Uterus (tissue), 4 donors: ENCODE results near the gene CHST3. TPM values are rescaled to one million over a fixed set of nuclear protein-coding genes. Genes with fewer than 3 reads are reported as not detected.
A peak's percentile ranks its signal among the peaks of the same experiment; 100 is the strongest.
"Not testable (repeated sequence)": the region's sequence is repeated elsewhere in the genome, so short reads cannot be mapped to it uniquely, and the experiment has no call there.

Source experiments
- DNase-seq, 2 donors: peaks; one replicate each; pipeline ENCODE4 v3.0.0-alpha.2; 2019 to 2020
- H3K27ac ChIP-seq, 2 donors: fragments of 200-600 bp; sonication (generic); 1 replicate in 1 of 2; 2 replicates in 1 of 2; pipeline ENCODE4 v1.5.1; 2016 to 2018
- H3K27me3 ChIP-seq, 2 donors: fragments of 200-600 bp; sonication (generic); one replicate each; pipeline ENCODE4 v1.5.1; 2018 to 2019; ENCODE audit warnings: control low read depth in 1 of 2
- H3K36me3 ChIP-seq, 2 donors: fragments of 200-600 bp; sonication (generic); one replicate each; pipeline ENCODE4 v1.5.1; 2019; ENCODE audit warnings: control low read depth in 1 of 2
- H3K4me1 ChIP-seq, 2 donors: fragments of 200-600 bp; sonication (generic); one replicate each; pipeline ENCODE4 v1.5.1; 2018 to 2019; ENCODE audit warnings: control low read depth in 1 of 2
- H3K4me3 ChIP-seq, 2 donors: fragments of 200-600 bp; sonication (generic); 1 replicate in 1 of 2; 2 replicates in 1 of 2; pipeline ENCODE4 v1.5.1; 2018 to 2019; ENCODE audit warnings: mild to moderate bottlenecking in 1 of 2
- H3K9me3 ChIP-seq, 2 donors: fragments of 200-600 bp; sonication (generic); one replicate each; pipeline ENCODE4 v1.5.1; 2019; ENCODE audit warnings: control low read depth in 1 of 2
- CTCF ChIP-seq, 4 experiments: fragments of 200-600 bp in 2 of 4; fragments of 450-650 bp in 2 of 4; sonication (generic) in 2 of 4; IDR thresholded peaks; one replicate each; pipeline ENCODE4 v1.5.1; 2016 to 2019; ENCODE audit warnings: antibody characterized with exemption in 4 of 4, mild to moderate bottlenecking in 2 of 4, moderate library complexity in 1 of 4
- POLR2A ChIP-seq, 2 donors: fragments of 450-650 bp; IDR thresholded peaks; one replicate each; pipeline ENCODE4 v1.6.1; 2016; ENCODE audit warnings: antibody characterized with exemption in 2 of 2, mild to moderate bottlenecking in 1 of 2, moderate library complexity in 1 of 2
- intact Hi-C: fragments of 100-400 bp; cut with DNase I; formaldehyde crosslinking; loops from one replicate; pipeline ENCODE4 v1.15.1; 2023; ENCODE audit warnings: low total_unique reads
- total RNA-seq, 4 donors: library from RNA; depleted of rRNA in 3 of 4; stranded (reverse); fragments of >200 nt in 3 of 4; gene quantifications; one replicate each; pipeline versions ENCODE4 v1.1.0 to v1.2.4, GENCODE V29; 2014 to 2023
- donor health status: DM: yes; HTN: yes; CAD: no.

CHST3 gene
- total RNA-seq, 4 donors from 2014 or later = 12.3 to 44.7 (median 28.1) TPM

GRCh38 chr10:72031706-72032105, 67.5 kb downstream of the CHST3 start:
- Histone ChIP-seq H3K36me3 (no peaks in the 10 kb centered on the region), H3K27me3 (no peaks in the 10 kb centered on the region), H3K4me3 (no peak overlapping the region), H3K9me3 (no peaks in the 10 kb centered on the region), H3K27ac (peak overlapping the region; percentile 80 to 89), H3K4me1 (peaks cover 4 to 8% of the 10 kb centered on the region in 2 donors)
- TF ChIP-seq CTCF (IDR thresholded peaks at IDR 0.05) = no peak
- TF ChIP-seq POLR2A (IDR thresholded peaks at IDR 0.05) = no peak
- no peak for DNase-seq
- intact Hi-C loops = no loop called here

- intact Hi-C loops, H3K4me1 ChIP-seq, H3K36me3 ChIP-seq, H3K27me3 ChIP-seq, H3K9me3 ChIP-seq, H3K4me3 ChIP-seq, DNase-seq: not testable (repeated sequence)
- peak overlapping the region; percentile 80 to 89 for H3K27ac ChIP-seq
Measured at GRCh38 chr10:72032409-72033162, 68.4 kb downstream of the CHST3 start.

DNA sequence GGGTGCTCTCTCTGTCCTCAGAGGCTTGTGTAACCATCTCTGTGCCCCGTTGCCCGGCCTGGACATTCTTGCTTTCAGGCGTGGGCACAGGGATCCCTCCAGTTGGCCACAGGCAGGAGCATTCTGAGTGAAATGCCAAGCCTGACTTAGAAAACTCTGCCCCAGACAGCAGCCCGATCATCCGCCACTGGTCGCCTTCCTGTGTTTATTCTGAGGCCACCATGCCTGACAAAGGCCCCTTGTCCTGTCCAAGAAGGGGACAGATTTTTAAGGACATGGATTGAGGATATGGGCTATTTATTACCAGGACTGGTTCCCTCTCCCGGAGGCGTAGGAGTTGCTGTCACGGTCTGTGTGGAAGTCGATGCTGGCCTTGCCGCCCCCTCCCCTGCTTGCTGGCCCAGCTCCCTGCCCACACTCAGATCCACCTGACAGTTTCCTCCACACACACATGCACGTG, 69.9 kb downstream of the CHST3 start:
- no peak for TF ChIP-seq CTCF (IDR thresholded peaks at IDR 0.05)
- TF ChIP-seq POLR2A (IDR thresholded peaks at IDR 0.05) = no peak
- H3K9me3 ChIP-seq = no peaks in the 10 kb centered on the region
- H3K27ac ChIP-seq = peak overlapping the region in 1 of 2 donors; percentile 89
- H3K4me3 ChIP-seq = no peak overlapping the region
- H3K27me3 ChIP-seq = no peaks in the 10 kb centered on the region
- H3K36me3 ChIP-seq = no peaks in the 10 kb centered on the region
- no peak for DNase-seq
- intact Hi-C loops = no loop called here
- H3K4me1 ChIP-seq = peaks cover 0 to 8% of the 10 kb centered on the region in 2 donors

DNA sequence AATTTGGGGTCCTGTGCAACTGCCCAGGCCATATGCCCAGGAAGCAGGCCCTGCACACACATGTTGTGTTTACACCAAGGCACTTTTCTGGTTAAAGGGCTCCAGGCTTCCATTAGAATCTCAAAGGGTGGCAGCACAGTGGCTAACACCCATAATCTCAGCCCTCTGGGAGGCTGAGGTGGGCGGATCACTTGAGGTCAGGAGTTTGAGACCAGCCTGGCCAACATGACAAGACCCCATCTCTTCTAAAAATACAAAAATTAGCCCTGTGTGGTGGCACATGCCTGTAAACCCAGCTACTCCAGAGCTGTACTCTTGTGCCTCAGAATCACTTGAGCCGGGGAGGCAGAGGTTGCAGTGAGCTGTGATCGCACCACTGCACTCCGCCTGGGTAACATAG, 70.6 kb downstream of the CHST3 start:
- Histone ChIP-seq H3K4me1 (peaks cover 0 to 8% of the 10 kb centered on the region in 2 donors), H3K36me3 (no peaks in the 10 kb centered on the region), H3K27me3 (no peaks in the 10 kb centered on the region), H3K4me3 (no peak overlapping the region), H3K27ac (peak overlapping the region in 1 of 2 donors; percentile 30), H3K9me3 (no peaks in the 10 kb centered on the region)
- TF ChIP-seq POLR2A (IDR thresholded peaks at IDR 0.05) (no peak), CTCF (IDR thresholded peaks at IDR 0.05) (no peak)
- intact Hi-C loops = no loop called here
- no peak for DNase-seq

DNA sequence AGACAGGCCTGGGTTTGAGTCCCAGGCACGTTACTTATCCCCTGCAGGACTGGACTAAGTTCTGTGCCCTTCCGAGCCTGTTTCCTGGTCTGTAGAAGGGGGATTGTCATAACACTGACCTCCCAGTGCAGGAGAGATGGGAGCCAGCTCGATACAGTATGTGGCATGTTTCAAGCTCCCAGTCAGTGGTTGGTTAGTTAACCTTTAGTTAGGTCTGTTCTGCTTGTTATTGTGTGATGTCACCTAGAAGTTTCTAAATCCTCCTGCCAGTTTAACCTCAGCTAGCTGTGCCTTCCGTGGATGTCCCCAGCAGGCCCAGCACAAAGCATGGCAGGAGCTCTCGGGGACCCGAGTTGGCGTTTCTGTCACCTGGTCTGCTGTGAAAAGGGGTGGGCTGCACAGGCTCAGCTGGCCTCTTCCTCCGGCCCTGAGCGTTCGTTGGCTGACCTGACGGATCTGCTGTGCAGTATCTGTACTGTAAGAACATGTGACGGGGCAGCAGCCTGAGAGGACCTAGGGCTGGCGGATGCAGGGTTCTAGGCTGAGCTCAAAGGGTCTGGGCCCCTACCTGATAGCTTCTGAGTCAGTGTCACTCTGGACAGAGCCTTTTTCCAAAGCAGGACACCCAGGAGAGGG, 71.2 kb downstream of the CHST3 start:
- no peak overlapping the region for H3K4me3 ChIP-seq

More for the DNA sequence above, 71.2 kb downstream of the CHST3 start:
- H3K36me3 ChIP-seq = no peaks in the 10 kb centered on the region
- H3K4me1 ChIP-seq = peaks cover 0 to 8% of the 10 kb centered on the region in 2 donors
- no peaks in the 10 kb centered on the region for H3K9me3 ChIP-seq
- TF ChIP-seq POLR2A (IDR thresholded peaks at IDR 0.05) = no peak
- no peak for TF ChIP-seq CTCF (IDR thresholded peaks at IDR 0.05)
- intact Hi-C loops = no loop called here
- H3K27ac ChIP-seq = peak overlapping the region in 1 of 2 donors; percentile 30
- DNase-seq = no peak
- H3K27me3 ChIP-seq = no peaks in the 10 kb centered on the region
